ENCODE data around the gene SPINT3.

The SPINT3 gene

DNA sequence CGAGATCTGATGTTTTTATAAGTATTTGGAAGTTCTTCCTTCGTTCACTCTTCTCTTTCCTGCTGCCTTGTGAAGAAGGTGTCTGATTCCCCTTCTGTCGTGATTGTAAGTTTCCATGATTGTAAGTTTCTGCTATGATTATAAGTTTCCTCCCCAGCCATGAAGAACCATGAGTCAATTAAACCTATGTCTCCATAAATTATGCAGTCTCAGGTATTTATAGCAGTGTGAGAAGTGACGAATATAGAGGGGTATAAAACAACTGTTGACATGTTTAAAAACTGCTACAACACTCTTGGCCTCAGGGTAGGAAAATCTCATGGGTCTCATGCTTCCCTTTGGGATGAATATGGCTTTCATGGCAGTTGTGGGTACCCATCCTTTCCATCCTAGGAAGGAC lies 51.7 kb downstream of the SPINT3 start:
- DNase-seq (ENCODE audit: low read depth): no peak
- TF ChIP-seq, protein P1, sequence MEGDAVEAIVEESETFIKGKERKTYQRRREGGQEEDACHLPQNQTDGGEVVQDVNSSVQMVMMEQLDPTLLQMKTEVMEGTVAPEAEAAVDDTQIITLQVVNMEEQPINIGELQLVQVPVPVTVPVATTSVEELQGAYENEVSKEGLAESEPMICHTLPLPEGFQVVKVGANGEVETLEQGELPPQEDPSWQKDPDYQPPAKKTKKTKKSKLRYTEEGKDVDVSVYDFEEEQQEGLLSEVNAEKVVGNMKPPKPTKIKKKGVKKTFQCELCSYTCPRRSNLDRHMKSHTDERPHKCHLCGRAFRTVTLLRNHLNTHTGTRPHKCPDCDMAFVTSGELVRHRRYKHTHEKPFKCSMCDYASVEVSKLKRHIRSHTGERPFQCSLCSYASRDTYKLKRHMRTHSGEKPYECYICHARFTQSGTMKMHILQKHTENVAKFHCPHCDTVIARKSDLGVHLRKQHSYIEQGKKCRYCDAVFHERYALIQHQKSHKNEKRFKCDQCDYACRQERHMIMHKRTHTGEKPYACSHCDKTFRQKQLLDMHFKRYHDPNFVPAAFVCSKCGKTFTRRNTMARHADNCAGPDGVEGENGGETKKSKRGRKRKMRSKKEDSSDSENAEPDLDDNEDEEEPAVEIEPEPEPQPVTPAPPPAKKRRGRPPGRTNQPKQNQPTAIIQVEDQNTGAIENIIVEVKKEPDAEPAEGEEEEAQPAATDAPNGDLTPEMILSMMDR (IDR thresholded peaks at IDR 0.05; ENCODE audit: control insufficient read depth, extremely low read depth, insufficient read depth): no peak
- H3K4me3 ChIP-seq (ENCODE audit: low read depth, low read length): no peak overlapping the region

DNA sequence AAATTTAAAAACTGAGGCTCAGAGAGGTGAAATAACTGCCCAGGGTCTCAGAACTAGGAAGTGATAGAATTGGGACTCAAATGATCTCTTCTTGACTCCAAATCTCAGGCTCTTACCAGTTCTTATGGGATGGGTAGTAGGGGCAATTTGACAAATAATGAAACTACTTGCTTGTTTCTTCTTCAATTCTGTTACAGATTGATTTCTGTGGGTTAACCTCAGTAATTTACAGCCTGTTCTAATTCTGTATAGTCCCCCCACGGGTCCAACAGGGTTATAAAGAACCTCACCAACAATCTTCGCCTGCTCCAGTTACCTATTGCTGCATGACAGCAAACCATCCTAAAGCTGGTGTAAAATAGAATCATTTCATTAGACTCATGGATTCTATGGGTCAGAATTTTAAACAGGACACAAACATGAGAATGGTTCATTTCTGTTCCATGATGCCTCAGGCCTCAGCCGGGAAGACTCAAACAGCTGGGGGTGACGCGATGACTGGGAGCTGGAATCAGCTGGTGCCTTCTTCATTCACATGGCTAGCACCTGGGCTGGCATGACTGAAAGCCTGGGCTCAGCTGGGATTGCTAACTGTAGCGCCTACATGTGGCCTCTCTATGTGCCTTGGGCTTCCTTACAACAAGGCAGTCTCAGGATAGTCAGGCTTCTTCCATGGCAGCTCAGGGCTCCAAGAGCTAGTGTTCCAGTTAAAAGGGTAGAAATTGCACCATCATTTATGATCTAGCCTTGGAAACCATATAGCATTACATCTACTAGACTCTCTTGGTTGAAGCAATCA lies 52.5 kb downstream of the SPINT3 start:
- H3K4me3 ChIP-seq (ENCODE audit: low read depth, low read length): no peak overlapping the region
- TF ChIP-seq, protein P1 (IDR thresholded peaks at IDR 0.05; ENCODE audit: control insufficient read depth, extremely low read depth, insufficient read depth): no peak
- no peak for DNase-seq (ENCODE audit: low read depth)

All from LNCaP clone FGC (cell line).